ENCODE data around the gene CROCC.
"Not testable (repeated sequence)": the region's sequence is repeated elsewhere in the genome, so short reads cannot be mapped to it uniquely, and the experiment has no call there.

The CROCC gene

DNA sequence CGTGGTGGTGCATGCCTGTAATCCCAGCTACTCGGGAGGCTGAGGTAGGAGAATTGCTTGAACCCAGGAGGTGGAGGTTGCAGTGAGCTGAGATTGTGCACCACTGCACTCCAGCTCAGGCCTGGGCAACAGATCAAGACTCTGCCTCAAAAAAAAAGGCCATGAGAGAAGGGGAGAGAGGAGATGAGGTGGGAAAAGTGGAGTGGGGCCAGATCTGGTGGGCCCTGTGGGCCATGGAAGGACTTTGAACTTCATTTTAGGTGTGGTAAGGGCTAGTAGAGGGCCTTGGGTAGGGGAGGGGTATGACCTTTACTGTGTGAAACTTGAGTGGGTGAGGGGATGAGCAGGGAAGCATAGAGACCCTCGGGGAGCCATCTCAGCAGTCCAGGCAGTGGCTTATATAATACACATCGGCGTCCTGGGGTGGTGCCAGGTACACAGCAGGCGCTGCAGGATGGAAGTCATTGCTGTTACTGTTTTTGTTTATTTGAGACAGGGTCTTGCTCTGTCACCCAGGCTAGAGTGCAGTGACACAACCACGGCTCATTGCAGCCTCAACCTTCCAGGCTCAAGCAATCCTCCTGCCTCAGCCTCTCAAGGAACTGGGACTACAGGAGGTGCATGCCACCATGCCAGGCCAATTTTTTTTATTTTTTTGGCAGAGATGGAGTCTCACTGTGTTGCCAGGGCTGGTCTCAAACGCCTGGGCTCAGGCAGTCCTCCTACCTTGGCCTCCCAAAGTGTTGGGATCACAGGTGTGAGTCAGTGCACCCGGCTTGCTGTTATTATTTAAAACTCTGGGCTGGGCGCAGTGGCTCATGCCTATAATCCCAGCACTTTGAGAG, 5.5 kb upstream of the CROCC start:
- not testable (repeated sequence) for DNase-seq

GRCh38 chr1:16918371-16918770, 3.4 kb upstream of the CROCC start:
- no peak for DNase-seq

GRCh38 chr1:16918936-16919665, 2.6 kb upstream of the CROCC start:
- not testable (repeated sequence) for DNase-seq

GRCh38 chr1:16920951-16921350, 780 bp upstream of the CROCC start:
- DNase-seq = no peak

DNA sequence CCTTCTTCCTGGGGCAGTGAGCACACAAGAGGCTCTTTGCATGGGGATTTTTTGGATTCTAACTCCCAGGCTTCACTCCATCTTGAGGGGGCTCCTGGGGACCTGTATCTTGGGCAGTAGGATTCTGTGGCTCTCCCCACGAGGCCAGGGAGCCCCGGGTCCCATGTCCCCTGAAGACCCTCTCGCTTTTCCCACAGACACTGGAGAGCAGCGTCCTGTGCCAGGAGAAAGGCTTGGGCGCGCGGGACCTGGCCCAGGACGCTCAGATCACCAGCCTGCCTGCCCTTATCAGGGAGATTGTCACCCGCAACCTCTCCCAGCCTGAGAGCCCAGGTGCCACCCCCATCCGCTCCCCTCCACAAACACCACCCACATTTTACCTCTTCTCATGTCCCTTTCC, 735 bp downstream of the CROCC start:
- DNase-seq = no peak

DNA sequence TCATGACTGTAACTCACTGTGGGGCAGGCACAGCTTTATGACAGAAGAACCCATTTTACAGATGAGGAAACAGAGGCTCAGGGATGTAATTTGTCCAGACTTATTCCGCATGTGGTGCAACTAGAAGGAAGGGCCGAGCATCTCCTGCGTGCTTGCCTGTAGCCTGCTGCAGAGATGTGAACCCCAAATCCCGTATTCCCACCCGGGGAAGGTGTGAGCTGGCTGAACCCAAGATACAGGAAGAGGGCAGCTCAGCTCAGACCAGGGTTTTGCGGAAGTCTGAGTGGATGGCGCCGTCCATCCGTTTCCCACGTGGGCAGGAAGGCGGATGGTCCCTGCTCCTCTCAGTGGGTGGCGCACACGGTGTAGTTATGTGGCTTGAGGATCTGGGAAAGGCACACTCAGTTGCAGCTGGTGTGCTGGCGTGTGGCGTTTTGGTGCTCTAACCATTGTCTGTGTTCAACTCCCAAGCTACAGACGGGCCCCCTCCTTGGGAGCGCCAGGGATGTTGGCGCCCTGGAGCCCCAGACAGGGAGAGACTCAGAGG, 1.2 kb downstream of the CROCC start:
- no peak for DNase-seq

DNA sequence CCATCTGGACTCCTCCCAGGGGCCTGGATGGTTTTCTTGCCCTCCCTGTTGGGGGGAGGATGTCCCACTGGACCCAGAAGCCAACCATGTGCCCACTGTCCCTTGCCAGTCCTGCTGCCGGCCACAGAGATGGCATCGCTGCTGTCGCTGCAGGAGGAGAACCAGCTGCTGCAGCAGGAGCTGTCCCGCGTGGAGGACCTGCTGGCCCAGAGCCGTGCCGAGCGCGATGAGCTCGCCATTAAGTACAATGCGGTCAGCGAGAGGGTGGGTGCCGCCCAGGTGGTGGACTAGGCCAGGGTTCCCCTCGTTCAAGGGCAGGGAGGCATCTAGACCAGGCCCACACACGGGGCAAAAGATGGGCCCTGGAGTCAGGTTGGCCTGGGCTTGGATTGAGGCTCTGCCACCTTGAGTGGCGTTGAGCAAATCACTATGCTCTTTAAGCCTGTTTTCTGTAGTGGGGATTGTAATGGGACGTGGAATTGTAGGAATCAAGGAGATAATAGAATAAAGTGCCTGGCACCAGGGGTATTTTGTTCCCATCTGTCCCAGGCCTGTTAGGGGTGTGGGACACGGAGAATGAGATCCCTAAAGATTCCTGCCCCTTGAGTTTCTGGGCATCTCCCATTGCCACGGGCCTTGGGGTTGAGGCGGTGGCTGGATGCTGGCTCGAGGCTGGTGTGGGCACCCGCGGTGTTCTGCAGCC, 2.6 kb downstream of the CROCC start:
- no peak for DNase-seq

GRCh38 chr1:16924919-16925477, 3.3 kb downstream of the CROCC start:
- DNase-seq = no peak

- no peak for DNase-seq
Observed at GRCh38 chr1:16925635-16926490, 4.1 kb downstream of the CROCC start.

DNA sequence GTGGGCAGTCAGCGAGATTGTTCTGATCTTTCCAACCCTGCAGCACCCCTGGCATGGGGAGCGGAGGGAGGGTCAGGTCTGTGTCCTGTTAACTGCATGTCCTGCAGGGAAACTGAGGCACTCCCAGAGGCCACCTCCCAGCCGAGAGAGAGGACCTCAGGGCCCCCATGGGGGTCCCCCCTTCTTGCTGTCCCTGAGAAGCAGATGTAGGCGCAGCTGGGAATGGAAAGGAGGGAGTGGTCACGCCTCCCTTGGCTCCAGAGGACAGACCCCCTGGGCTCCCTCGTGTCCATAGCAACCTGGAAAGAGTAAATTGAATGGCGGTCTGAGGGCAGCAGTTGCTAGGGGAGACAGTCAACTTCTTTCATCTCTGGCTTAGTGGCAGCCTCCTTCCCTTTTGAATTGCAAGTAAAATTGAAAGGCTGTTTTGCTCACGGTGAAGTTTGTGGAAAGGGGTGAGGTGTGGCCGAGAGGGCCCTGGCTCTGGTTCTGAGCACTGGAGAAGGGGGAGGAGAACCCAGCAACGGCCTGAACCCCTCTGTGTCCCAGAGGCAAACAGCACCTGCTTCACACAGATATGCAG, 4.9 kb downstream of the CROCC start:
- DNase-seq = no peak

GRCh38 chr1:16927256-16927655, 5.5 kb downstream of the CROCC start:
- DNase-seq = no peak

GRCh38 chr1:16927711-16928485, 6.2 kb downstream of the CROCC start:
- no peak for DNase-seq

GRCh38 chr1:16929146-16930041, 7.7 kb downstream of the CROCC start:
- DNase-seq = not testable (repeated sequence)

DNA sequence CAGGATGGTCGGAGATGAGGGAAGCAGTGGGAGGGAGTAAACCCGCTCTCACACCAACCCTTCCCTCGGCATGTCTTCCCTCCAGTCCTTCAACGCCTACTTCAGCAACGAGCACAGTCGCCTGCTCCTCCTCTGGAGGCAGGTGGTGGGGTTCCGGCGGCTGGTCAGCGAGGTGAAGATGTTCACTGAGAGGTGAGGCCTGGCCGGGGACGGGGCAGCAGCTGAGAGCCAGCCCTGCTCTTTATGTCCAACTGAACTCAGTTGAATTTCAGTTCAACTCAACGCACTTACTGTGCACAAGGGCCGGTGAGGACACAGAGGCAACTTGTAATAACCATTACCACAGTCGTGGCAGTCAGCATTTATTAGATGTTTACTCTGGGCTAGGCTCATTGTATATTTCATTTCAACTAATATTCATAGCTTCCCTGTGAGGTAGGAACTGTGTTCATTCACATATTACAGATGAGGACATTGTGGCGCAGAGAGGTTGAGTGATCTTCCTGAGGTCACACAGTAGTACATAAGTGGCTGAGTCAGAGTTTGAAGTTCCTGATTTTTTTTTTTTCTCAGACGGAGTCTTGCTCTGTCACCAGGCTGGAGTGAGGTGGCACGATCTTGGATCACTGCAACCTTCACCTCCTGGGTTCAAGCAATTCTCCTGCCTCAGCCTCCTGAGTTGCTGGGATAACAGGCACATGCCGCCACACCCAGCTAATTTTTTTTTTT, 9.6 kb downstream of the CROCC start:
- not testable (repeated sequence) for DNase-seq

GRCh38 chr1:16933945-16934344, 12.2 kb downstream of the CROCC start:
- not testable (repeated sequence) for DNase-seq

DNA sequence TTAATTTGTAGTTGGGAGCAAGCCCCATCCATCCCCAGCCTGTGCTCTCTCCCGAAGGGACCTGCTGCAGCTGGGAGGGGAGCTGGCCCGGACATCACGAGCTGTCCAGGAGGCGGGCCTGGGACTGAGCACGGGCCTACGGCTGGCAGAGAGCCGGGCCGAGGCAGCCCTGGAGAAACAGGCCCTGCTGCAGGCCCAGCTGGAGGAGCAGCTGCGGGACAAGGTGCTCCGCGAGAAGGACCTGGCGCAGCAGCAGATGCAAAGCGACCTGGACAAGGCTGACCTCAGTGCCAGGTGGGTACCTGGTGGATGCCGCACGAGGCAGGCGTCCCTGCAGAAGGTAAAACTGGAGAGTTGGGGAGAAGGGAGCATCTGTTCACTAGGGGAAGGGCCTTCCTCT, 14.8 kb downstream of the CROCC start:
- DNase-seq = not testable (repeated sequence)

- DNase-seq = no peak
Observed at GRCh38 chr1:16938351-16939321, 16.9 kb downstream of the CROCC start.
